ENCODE measurements around the gene C1orf141.
"Not testable (repeated sequence)": the region's sequence is repeated elsewhere in the genome, so short reads cannot be mapped to it uniquely, and the experiment has no call there.

C1orf141 gene

GRCh38 chr1:67078291-67078690, 56.5 kb downstream of the C1orf141 start:
- no peak for DNase-seq

DNA sequence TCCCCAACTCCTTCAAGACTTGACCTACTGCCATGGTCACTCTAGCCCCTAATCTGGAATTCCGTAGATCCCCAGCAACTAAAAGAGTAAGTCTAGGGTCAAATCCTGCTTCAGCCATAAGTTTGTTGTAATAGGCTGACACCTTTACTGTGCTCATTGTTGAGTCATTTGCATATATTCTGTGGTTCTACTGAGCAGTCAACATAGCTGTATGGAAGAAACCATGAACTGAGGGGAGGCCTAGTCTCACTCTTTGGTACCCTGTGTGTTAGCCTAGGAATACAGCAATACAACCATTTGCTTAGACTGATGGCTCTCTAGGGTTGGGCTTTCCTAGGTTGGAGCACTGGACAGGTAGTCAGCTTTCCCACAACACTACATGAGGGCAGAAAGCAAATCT, 57.2 kb downstream of the C1orf141 start:
- DNase-seq: no peak

DNA sequence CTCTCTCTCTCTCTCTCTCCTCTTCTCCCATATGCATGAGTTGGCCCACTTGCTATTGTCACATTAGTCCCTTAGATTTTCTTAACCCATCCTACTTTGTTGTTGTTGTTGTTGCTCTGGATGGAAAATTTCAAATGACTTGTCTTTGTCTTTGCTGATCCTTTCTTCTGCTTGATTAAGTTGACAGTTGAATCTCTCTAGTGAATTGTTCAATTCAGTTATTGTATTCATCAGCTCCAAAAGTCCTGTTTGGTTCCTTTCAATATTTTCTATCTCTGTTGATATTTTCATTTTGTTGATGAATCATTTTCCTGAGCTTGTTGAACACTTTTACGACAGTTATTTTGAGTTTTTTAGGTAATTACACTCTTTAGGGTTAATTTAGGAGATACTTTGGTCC, 62.0 kb downstream of the C1orf141 start:
- DNase-seq: no peak

GRCh38 chr1:67067655-67068054, 67.1 kb downstream of the C1orf141 start:
- not testable (repeated sequence) for DNase-seq

- DNase-seq: no peak
These were observed 72.4 kb downstream of the C1orf141 start for GRCh38 chr1:67062412-67062811.

DNA sequence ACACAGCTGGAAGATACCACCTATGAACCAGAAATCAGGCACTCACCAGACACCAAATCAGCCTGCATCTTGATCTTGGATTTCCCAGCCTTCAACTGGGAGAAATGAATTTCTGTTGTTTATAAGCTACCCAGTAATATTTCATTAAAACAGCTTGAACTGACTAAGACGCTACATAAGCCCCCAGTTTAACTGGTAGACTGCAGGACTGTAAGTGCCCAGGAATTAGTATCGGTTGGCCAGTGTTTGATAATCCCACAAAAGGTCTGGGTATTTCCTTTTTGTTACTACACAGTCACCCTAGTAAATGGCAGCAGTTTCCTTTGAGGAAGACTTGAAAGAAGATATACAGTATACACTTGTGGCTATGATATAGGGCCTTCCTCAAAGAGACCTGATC, 73.5 kb downstream of the C1orf141 start:
- DNase-seq: no peak

DNA sequence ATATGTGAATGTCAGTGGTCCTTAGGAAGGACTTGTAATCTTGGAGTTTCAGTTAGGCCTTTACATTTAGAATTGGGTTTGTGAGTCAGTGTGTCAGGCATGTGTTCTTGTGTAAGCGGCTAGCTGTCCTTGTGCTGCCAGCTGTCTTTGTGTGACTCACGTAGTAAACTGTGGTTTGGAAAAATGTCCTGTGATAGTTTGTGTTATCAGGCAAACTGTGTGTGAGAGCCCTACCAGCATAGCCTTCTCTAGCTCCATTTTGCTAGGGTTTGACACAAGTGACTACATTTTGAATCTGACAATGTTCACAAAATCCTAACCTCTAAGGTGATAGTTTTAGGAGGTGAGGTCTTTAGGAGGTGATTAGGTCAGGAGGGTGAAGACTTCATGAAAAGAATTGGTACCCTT, 74.0 kb downstream of the C1orf141 start:
- no peak for DNase-seq

DNA sequence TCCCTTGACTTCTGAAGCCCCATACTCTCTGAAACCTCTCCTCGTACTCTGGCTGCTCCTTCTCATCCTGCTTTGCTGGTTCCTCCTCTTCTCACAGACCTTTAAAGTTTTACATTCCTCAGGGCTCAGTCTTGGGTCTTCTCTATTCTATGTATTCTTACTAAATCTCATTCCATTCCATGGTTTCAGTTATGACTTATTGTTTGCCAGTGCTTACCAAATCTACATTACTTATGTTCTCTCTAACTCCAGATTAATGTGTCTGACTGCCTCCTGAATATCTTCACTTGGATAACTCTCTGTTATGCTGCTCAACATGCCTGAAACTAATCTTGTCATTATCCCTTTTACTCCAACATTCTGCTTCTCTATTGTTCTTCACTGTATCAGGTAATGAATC, 75.4 kb downstream of the C1orf141 start:
- DNase-seq: no peak

- no peak for DNase-seq
These were observed 76.0 kb downstream of the C1orf141 start for GRCh38 chr1:67058761-67059160.

DNA sequence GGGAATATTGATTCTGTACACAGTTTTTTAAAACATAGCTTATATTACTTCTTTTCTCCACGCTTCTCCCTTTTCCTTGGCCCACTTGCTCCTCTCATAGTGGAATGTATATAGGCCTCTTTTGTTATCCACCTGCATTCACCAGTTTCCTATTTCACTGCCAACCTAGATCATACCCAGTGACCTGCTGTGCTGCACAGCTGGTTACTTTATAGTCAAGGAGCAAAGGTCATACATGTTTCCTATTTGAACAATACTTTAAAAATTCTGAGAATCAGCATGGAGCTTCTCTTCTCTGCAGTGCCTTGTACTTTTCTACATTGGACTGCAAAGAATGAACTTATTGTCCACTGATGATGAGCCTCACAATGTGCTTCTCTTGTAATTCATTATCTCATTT, 76.5 kb downstream of the C1orf141 start:
- no peak for DNase-seq

DNA sequence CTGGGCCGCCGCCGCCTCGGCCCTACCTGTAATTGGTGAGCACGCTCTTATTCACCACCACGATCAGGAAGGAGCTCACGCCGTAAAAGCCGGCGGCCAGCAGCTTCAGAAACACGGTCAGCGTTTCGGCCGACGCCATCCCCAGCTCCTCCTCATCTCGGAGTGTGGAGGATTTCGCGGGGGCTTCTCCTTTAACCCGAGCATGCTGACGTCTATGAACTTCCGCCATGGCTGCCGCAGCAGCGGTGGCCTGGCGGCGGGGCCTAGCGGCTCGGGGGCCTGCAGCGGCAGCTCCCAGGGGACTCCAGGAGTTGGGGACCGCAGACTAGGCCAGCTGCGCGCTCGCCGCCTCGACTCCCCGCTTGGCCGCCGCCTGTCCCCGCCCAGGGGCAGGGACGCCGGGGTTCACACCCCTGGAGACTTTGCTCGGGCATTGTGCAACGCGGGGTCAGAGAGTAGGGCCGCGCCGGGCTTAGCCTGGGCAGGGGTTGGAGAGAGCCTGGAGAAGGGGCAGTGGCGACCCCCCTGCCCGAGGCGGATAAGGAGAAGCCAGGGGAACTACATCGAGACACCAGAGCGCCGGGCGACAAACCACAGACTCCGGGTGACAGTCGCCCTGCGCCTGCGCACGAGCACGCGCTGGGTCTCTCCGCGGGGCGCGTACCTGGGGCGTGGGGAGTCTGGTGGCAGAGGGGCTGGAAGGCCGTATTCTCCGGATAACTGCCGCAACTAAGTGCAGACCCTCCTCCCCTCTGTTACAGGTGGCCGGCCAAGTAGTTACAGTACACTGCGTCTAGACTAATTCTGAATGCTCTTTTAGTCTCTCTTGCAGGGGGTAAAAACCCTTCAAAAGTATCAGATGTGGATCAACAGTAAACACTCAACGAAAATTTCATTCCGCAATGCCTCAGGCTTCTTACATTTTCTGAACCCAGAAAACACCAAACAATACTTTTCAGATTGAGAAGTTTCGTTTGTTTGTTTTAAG, 80.7 kb downstream of the C1orf141 start, which contains the start of gene SLC35D1:
Gene SLC35D1, minus strand, starts transcription at position 364 of the 988 bp plus-strand sequence. Its CDS starts 135 bp downstream, at position 229.
- DNase-seq: peak; percentile 80

DNA sequence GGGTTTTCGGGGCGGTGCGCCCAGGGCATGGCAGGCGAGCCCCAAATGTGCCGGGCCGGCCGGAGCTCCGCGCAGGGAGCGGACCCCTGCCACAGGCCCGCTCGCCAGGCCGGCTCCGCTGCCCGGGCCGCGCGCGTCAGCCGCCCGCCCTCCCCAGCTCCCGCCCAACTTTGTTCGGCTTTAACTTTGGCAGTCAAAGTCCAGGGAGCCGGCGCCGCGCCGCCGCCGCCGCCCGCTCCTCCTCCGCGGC, 81.3 kb downstream of the C1orf141 start:
- DNase-seq: no peak

- DNase-seq: peak; percentile 47
These were observed 81.8 kb downstream of the C1orf141 start for GRCh38 chr1:67052741-67053534.

DNA sequence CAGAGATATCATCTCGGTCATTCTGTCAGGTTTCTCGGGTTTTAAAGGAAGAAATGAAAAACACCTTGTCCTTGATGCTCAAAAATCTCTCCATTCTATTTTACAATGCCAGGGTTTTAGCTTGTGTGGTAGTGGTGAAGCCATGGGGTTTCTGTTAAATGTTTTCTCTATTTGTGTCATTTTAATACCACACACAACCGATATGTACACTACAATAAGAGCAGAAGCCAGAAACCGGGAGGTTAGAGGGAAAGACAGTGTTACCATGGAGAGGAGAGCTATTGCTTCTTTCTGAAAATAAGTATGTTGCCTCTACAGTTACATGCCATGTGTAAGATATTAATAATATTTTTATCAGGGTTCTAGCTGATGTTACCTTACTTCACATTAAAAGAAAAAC, 83.6 kb downstream of the C1orf141 start:
- DNase-seq: peak; percentile 60

- DNase-seq: no peak
These were observed 90.0 kb downstream of the C1orf141 start for GRCh38 chr1:67044631-67045270.

DNA sequence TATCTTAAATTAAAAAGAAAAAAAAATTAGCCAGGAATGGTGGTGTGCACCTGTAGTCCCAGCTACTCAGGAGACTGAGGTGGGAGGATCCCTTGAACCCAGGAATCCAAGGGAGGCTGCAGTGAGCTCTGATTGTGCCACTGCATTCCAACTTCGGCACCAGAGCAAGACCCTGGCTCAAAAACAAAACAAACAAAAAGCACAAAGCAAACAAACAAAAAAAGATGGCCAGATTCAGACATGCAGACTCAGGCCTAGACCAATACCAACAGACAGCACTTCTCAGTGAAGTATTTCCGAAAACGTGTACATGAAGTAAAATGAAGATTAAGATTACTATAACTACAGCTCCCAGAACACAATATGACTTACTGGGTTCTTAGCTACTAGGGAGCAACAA, 91.4 kb downstream of the C1orf141 start:
- DNase-seq: no peak
